Osteocyte (in vitro differentiated cells): Measurements from ENCODE around the gene KIRREL2. TPM values are rescaled to one million over a fixed set of nuclear protein-coding genes. Genes with fewer than 3 reads are reported as not detected.

Experiments
- DNase-seq: peaks from one replicate; pipeline ENCODE4 v3.0.0; 2021; ENCODE audit warnings: mixed read lengths; ENCODE audit not compliant: unreplicated experiment; ENCODE audit errors: extremely low spot score
- H3K27ac Mint-ChIP-seq: one replicate; pipeline ENCODE4 v1.8.0; 2021; ENCODE audit warnings: mild to moderate bottlenecking, mixed read lengths; ENCODE audit not compliant: unreplicated experiment
- H3K27me3 Mint-ChIP-seq: one replicate; pipeline ENCODE4 v1.8.0; 2021; ENCODE audit warnings: mixed read lengths; ENCODE audit not compliant: unreplicated experiment
- H3K36me3 Mint-ChIP-seq: one replicate; pipeline ENCODE4 v1.8.0; 2021; ENCODE audit warnings: mixed read lengths; ENCODE audit not compliant: unreplicated experiment
- H3K4me1 Mint-ChIP-seq: one replicate; pipeline ENCODE4 v1.8.0; 2021; ENCODE audit warnings: mixed read lengths; ENCODE audit not compliant: unreplicated experiment
- H3K4me3 Mint-ChIP-seq: one replicate; pipeline ENCODE4 v1.8.0; 2021; ENCODE audit warnings: mild to moderate bottlenecking, moderate library complexity, mixed read lengths; ENCODE audit not compliant: unreplicated experiment
- H3K9me3 Mint-ChIP-seq: one replicate; pipeline ENCODE4 v1.8.0; 2021; ENCODE audit warnings: mixed read lengths; ENCODE audit not compliant: unreplicated experiment
- total RNA-seq: library from RNA; stranded (reverse); gene quantifications from 2 replicates; pipeline ENCODE4 v1.2.1, GENCODE V29; 2021
- TF ChIP-seq, protein P1 (sequence below): fragments of 200-600 bp; sonication (generic); IDR thresholded peaks from 2 replicates; pipeline ENCODE4 v1.5.0; 2021; ENCODE audit warnings: antibody characterized with exemption, mild to moderate bottlenecking, moderate library complexity

KIRREL2 gene
- total RNA-seq, 1 donor from 2014 or later, result not detected

DNA sequence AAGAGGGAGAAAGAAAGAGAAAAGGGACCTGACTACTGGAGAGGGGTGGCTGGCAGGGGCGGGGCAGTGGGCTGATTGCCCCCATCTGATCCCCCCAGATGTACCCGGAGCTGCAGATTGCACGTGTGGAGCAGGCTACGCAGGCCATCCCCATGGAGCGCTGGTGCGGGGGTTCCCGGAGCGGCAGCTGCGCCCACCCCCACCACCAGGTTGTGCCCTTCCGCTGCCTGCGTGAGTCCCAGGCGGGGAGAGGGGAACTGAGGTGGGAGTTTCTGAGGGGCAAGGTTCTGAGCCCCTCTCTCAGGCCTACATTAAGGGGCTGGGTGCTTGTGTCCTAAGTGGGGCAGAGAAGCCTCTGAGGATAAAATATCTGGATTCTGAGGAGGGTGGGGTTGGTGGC is 14.1 kb downstream of the KIRREL2 start:
- no peaks in the 10 kb centered on the region for H3K36me3 Mint-ChIP-seq
- DNase-seq, result no peak
- H3K27me3 Mint-ChIP-seq, result peaks cover 20% of the 10 kb centered on the region
- no peak overlapping the region for H3K4me3 Mint-ChIP-seq
- H3K27ac Mint-ChIP-seq, result no peak overlapping the region
- no peaks in the 10 kb centered on the region for H3K9me3 Mint-ChIP-seq
- peaks cover 13% of the 10 kb centered on the region for H3K4me1 Mint-ChIP-seq
- TF ChIP-seq, protein P1, sequence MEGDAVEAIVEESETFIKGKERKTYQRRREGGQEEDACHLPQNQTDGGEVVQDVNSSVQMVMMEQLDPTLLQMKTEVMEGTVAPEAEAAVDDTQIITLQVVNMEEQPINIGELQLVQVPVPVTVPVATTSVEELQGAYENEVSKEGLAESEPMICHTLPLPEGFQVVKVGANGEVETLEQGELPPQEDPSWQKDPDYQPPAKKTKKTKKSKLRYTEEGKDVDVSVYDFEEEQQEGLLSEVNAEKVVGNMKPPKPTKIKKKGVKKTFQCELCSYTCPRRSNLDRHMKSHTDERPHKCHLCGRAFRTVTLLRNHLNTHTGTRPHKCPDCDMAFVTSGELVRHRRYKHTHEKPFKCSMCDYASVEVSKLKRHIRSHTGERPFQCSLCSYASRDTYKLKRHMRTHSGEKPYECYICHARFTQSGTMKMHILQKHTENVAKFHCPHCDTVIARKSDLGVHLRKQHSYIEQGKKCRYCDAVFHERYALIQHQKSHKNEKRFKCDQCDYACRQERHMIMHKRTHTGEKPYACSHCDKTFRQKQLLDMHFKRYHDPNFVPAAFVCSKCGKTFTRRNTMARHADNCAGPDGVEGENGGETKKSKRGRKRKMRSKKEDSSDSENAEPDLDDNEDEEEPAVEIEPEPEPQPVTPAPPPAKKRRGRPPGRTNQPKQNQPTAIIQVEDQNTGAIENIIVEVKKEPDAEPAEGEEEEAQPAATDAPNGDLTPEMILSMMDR, result no peak

DNA sequence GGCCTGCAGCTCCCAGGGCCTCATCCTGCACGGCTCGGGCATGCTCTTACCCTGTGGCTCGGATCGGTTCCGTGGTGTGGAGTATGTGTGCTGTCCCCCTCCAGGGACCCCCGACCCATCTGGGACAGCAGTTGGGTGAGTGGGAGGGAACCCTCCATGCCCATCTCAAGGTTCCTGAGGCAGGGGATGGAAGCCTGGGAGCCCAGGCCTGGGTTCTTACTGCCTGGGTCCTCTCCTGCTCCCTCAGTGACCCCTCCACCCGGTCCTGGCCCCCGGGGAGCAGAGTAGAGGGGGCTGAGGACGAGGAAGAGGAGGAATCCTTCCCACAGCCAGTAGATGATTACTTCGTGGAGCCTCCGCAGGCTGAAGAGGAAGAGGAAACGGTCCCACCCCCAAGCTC is 14.9 kb downstream of the KIRREL2 start:
- H3K9me3 Mint-ChIP-seq, result no peaks in the 10 kb centered on the region
- peaks cover 13% of the 10 kb centered on the region for H3K4me1 Mint-ChIP-seq
- H3K27me3 Mint-ChIP-seq, result peaks cover 17% of the 10 kb centered on the region
- H3K27ac Mint-ChIP-seq, result no peak overlapping the region
- TF ChIP-seq, protein P1, result no peak
- no peak for DNase-seq
- no peak overlapping the region for H3K4me3 Mint-ChIP-seq
- H3K36me3 Mint-ChIP-seq, result no peaks in the 10 kb centered on the region

DNA sequence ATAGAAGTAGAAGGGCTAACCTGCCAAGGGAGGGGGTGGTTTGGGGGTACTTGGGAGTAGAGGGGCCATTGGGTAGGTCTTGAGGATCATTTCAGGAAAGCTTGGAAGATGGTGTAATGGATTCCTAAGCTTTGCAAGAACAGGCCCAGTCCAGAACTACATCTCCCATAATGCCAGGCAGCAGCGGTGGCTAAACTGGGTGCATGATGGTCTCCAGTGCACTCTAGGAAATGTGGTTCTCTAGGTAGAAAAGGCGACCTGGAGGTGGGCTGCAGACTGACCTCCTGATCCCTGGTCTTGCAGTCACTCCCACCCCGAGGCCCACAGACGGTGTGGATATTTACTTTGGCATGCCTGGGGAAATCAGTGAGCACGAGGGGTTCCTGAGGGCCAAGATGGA is 15.5 kb downstream of the KIRREL2 start:
- Mint-ChIP-seq H3K36me3 (no peaks in the 10 kb centered on the region), H3K4me3 (no peak overlapping the region), H3K4me1 (peaks cover 13% of the 10 kb centered on the region), H3K27ac (no peak overlapping the region), H3K9me3 (no peaks in the 10 kb centered on the region), H3K27me3 (peaks cover 14% of the 10 kb centered on the region)
- no peak for DNase-seq
- TF ChIP-seq, protein P1, result no peak

DNA sequence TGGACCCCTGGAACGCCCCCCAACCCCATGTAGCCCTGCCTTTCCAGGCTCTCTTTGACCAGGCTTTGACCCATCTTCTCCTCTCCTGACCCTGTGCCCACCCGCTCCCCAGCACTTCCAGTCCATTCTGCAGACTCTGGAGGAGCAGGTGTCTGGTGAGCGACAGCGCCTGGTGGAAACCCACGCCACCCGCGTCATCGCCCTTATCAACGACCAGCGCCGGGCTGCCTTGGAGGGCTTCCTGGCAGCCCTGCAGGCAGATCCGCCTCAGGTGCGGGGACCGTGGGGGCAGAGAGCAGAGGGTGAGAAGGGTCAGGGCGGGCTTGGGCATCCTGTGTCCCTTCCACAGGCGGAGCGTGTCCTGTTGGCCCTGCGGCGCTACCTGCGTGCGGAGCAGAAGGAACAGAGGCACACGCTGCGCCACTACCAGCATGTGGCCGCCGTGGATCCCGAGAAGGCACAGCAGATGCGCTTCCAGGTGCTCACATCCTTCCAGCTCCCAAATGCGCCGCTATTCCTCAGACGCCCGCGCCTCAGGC is 17.8 kb downstream of the KIRREL2 start:
- Mint-ChIP-seq H3K27me3 (peaks cover 8% of the 10 kb centered on the region), H3K36me3 (no peaks in the 10 kb centered on the region), H3K9me3 (no peaks in the 10 kb centered on the region), H3K4me3 (no peak overlapping the region), H3K27ac (no peak overlapping the region), H3K4me1 (peaks cover 9% of the 10 kb centered on the region)
- DNase-seq, result no peak
- TF ChIP-seq, protein P1, result no peak

DNA sequence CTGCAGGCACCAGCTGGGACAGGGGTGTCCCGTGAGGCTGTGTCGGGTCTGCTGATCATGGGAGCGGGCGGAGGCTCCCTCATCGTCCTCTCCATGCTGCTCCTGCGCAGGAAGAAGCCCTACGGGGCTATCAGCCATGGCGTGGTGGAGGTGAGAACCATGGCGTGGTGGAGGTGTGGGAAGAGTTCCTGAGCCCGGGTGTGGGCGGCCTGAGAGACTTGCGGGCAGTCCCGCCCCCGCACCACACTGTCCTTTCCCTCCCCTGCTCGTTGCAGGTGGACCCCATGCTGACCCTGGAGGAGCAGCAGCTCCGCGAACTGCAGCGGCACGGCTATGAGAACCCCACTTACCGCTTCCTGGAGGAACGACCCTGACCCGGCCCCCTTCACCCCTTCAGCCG is 22.4 kb downstream of the KIRREL2 start:
- Mint-ChIP-seq H3K27me3 (peaks cover 6% of the 10 kb centered on the region), H3K4me3 (no peak overlapping the region), H3K27ac (no peak overlapping the region), H3K36me3 (no peaks in the 10 kb centered on the region), H3K4me1 (peaks cover 7% of the 10 kb centered on the region), H3K9me3 (no peaks in the 10 kb centered on the region)
- no peak for DNase-seq
- TF ChIP-seq, protein P1, result no peak
